Left lobe of liver (tissue), 2 donors: ENCODE results near the gene GNAI2. TPM values are rescaled to one million over a fixed set of nuclear protein-coding genes. Genes with fewer than 3 reads are reported as not detected.
A peak's percentile ranks its signal among the peaks of the same experiment; 100 is the strongest.
"Not testable (repeated sequence)": the region's sequence is repeated elsewhere in the genome, so short reads cannot be mapped to it uniquely, and the experiment has no call there.

ENCODE experiments used
- ATAC-seq: fragments of 200-7000 bp; cut with Tn5 transposase; one replicate; pipeline ENCODE4 v1.9.1; 2020; ENCODE audit warnings: mild to moderate bottlenecking, moderate library complexity
- DNase-seq: peaks from one replicate; pipeline ENCODE4 v3.0.0-alpha.2; 2020; ENCODE audit warnings: low spot score
- total RNA-seq: library from RNA; stranded (reverse); gene quantifications from one replicate; pipeline ENCODE4 v1.2.1, GENCODE V29; 2021
- donor health status: DM: no; HTN: no; CAD: no; lungs with moderate emphysema.
- donor health status: DM: no; HTN: yes; CAD: no.

GNAI2 gene
- total RNA-seq, 1 donor from 2014 or later: 115 TPM

GRCh38 chr3:50221411-50222168 is 14.4 kb upstream of the GNAI2 start:
- ATAC-seq (peak; percentile 70), DNase-seq (peak; percentile 76)

- DNase-seq (no peak), ATAC-seq (peak; percentile 3)
Measured at GRCh38 chr3:50222169-50222528, 13.9 kb upstream of the GNAI2 start.

DNA sequence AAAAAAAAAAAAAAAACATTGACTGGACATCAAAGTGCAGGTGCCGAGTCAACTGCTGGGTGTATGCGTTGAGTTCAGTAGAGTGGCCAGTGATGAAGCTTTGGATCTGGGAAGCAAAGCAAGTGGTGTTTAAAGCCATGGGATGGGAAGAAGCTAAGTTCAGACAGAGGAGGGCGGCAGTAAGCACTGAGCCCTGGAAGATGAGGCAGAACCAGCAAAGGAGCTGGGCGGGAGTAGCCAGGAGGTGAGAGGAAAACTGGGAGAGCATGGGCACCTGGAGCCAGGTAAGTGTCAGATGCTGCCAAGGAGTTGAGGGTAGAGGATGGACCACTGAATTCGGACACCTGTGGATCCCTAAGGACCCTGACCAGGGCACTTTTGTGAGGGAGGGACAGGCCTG is 11.4 kb upstream of the GNAI2 start:
- ATAC-seq (no peak), DNase-seq (no peak)

DNA sequence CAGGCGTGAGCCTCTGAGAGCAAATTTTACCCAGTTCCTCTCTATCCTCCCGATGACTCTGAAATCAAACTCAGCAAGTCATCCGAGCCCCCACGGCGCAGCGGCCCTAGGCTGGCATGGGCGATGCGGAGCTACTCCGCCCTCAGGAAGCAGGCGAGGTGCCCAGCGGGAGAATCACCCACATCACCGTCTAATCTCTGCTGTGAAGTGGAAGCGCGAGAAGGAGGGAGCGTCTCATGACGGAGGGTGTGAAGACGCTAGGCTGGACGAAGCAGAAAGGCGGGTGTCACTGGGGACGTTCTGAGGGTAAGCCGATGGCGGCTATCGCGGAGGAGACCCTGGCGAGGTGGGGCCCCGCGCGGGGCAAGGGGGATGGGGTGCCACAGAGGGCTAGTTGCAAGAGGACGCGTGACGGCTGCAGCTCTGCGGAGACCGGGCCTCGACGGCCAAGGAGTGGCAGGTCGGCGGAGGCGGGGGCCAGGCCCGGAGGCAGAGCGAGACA is 9.1 kb upstream of the GNAI2 start:
- peak; percentile 7 for ATAC-seq

GRCh38 chr3:50227390-50228183 is 8.4 kb upstream of the GNAI2 start:
- peak; percentile 93 for DNase-seq
- ATAC-seq: peak; percentile 90

More for the DNA sequence above, 9.1 kb upstream of the GNAI2 start:
- peak; percentile 64 for DNase-seq

DNA sequence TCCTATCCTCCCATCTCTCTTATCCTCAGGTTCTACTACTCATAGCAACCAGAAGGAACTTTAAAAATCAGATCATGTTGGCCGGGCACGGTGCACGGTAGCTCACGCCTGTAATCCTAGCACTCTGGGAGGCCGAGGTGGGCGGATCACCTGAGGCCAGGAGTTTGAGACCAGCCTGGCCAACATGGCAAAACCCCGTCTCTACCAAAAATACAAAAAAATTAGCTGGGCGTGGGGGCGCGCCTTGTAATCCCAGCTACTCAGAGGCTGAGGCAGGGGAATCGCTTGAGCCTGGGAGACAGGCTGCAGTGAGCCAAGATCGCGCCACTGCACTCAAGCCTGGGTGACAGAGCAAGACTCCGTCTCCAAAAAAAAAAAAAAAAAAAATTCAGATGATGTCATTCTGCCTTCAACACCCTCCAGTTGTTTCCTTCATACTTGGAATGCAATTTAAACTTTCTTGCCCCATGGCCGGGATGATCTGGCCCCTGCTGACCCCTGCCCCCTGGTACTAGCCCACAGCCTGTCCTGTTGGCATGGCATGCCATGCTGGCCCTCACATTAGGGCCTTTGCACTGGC is 7.7 kb upstream of the GNAI2 start:
- ATAC-seq, DNase-seq: not testable (repeated sequence)

GRCh38 chr3:50229490-50229889 is 6.5 kb upstream of the GNAI2 start:
- DNase-seq (no peak), ATAC-seq (no peak)

GRCh38 chr3:50230104-50230793 is 5.8 kb upstream of the GNAI2 start:
- DNase-seq (no peak), ATAC-seq (no peak)

DNA sequence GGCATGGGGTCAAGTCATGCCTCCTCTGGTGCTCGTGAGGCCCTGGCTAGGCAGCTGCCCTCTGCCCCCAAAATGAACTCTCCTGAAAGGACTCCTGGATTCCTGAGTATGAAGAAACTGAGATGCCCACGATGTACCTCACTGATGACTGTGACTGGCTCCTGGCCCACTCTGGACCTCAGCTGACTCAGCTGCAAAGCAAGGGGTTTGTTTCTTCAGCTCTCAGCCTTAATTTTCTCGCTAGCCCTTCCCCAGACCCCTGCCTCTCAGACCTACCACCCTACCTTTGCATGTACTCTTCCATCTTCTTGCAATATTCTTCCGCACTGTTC is 5.2 kb upstream of the GNAI2 start:
- no peak for DNase-seq
- ATAC-seq: no peak

- no peak for DNase-seq
- ATAC-seq: no peak
Measured at GRCh38 chr3:50231581-50231980, 4.4 kb upstream of the GNAI2 start.

DNA sequence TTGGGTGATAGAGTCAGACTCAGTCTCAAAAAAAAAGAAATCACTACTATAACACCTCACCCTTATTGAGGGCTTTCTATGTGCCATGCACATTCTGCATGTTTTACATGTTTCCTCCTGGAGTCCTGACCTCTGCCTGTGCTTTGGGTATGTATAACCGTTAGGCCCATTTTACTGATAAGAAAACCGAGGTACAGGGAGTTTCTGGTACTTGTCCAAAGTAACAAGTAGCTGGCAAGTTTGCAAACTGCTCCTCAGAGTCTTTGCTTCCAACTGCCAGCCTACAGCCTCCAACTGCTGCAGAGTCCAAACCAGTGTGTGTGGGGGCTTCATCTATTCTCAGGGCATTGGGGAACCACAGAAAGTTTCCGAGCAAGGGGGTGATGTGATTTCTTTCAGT is 3.7 kb upstream of the GNAI2 start:
- DNase-seq (no peak), ATAC-seq (no peak)

- DNase-seq (no peak), ATAC-seq (no peak)
Measured at GRCh38 chr3:50233176-50233575, 2.8 kb upstream of the GNAI2 start.

- DNase-seq (no peak), ATAC-seq (no peak)
Measured at GRCh38 chr3:50236484-50237132, 604 bp downstream of the GNAI2 start.

DNA sequence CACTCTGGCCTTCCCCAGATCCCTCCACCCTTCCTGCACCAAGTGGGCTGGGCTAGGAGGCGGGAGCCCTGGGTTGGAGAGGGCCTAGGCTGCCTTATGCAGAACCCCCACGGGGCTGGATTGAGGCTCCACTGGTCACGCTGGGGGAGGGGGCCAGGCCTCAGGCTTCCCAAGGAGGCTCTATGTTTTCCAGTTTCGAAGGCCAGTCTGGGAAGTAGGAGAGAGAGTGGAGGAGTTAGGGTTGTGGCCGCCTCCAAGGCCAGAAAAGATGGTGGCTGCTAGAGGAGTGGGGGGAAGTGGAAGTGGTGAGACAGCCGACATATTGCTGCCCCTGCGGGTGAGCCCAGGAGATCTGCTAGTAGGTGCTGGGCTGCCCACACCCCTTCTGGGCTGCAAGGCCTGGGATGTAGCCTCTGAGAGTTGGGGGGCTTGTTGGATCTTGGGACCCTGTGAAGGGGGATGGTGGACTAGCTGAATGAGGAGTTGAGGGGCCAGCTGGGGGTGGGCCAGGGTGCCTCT is 1.2 kb downstream of the GNAI2 start:
- no peak for ATAC-seq
- no peak for DNase-seq

- DNase-seq (peak; percentile 85), ATAC-seq (peak; percentile 44)
Measured at GRCh38 chr3:50237754-50238548, 1.9 kb downstream of the GNAI2 start.

- peak; percentile 65 for ATAC-seq
- peak; percentile 98 for DNase-seq
Measured at GRCh38 chr3:50238549-50239026, 2.6 kb downstream of the GNAI2 start.

GRCh38 chr3:50239649-50240048 is 3.6 kb downstream of the GNAI2 start:
- no peak for DNase-seq
- no peak for ATAC-seq

GRCh38 chr3:50241163-50241562 is 5.2 kb downstream of the GNAI2 start:
- ATAC-seq (no peak), DNase-seq (no peak)

DNA sequence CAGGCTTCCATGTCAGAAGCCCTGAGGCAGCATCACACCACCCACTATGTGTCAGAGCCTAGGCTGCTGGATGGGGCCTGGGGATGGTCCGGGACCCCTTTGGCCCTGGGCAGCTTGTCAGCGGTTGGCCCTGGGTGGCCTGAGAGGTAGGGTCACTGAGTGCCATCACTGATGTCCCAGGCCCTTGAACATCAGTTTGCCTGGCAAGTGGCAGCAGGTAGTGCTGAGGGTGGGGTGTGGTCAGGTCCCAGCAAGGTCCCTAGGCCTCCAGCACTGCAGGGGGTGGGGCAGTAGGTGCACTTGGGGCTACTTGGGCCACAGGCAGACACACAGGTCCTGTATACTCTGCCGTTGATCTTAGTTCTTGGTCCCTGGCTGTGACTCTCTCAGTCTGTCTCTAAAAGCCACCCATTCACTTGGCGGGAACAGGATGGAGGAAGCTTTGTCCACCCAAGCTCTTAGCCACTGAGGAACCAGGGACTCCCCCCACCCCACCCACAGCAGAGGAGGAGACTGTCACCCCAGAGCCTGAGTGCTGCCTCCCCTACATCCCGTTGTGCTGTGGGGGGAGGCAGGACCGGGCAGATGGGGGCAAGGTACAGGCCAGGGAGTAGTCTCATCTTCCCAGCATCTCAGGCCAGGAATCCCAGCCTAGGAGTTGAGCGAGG is 5.8 kb downstream of the GNAI2 start:
- DNase-seq: no peak

More for the DNA sequence above, 5.8 kb downstream of the GNAI2 start:
- no peak for ATAC-seq
